Fibroblast of skin of abdomen (primary cell): ENCODE results near the gene PSMG4.
A peak's percentile ranks its signal among the peaks of the same experiment; 100 is the strongest.

Source experiments
- DNase-seq: peaks from one replicate; pipeline ENCODE4 v3.0.0-alpha.2; 2013

Gene PSMG4

GRCh38 chr6:3252369-3252768, 6.4 kb upstream of the PSMG4 start:
- no peak for DNase-seq

- no peak for DNase-seq
Measured at GRCh38 chr6:3252861-3253596, 5.7 kb upstream of the PSMG4 start.

- DNase-seq = no peak
Measured at GRCh38 chr6:3253597-3253961, 5.2 kb upstream of the PSMG4 start.

- DNase-seq = no peak
Measured at GRCh38 chr6:3258201-3258600, 546 bp upstream of the PSMG4 start.

DNA sequence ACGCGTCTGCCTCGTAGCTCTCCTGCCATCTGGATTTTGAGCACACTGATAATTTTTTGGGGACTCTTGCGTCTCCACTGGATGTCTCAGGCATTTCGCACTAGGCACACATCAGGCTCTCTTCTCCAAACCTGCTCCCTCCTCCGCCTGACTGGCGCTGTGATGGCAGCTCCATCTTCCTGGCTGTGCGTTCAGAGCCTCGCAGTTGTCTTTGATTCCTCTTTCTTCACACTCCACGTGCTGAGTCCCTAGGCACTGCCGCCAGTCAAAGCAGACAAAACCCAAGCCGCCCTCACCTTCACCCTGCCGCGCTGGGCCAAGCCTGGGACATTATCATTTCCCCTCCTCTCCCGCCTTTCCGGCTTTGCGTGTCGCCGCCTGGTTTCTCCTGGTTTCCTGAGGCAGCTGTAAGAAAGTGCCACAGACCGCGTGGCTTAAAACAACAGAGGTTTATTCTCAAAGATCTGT, 778 bp downstream of the PSMG4 start:
- peak; percentile 20 for DNase-seq

- no peak for DNase-seq
Measured at GRCh38 chr6:3260296-3260695, 1.5 kb downstream of the PSMG4 start.

DNA sequence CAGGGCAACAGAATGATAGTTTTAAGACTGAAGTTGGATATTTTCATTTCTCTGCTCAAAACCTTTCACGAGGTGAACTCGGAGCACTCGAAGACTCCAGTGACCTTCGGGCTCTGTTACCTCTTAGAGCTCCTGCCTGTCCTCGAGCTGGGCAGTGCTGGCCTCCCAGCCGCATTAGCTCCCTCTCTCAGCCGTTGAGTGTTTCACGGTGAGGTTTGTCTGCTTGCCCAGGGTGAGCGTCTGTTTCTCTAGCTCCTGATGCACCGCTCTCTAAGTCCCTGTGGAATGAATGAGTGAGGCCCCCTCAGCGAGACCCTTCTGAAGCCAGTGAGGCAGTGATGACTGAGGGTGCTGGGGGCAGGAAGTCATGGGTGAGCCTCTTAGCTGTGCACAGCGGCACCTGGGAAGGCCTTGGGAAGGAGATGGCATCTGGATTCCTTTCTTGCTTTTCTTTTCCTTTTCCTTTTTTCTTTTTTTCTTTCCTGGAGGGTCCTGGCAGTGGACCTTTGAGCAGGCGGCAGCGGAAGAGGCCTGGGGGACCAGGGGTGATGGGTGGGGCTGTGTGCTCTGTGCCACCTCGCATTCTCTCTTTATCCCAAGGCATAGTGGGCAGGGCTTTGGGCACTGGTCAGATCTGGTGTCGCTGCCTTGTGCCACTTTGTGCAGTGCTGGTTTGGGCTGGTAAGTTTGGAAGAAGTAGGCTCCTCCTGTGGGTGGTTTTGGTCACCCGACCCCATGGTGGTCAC, 2.2 kb downstream of the PSMG4 start:
- no peak for DNase-seq

GRCh38 chr6:3261518-3261820, 2.7 kb downstream of the PSMG4 start:
- DNase-seq = no peak

GRCh38 chr6:3261921-3262320, 3.2 kb downstream of the PSMG4 start:
- no peak for DNase-seq

DNA sequence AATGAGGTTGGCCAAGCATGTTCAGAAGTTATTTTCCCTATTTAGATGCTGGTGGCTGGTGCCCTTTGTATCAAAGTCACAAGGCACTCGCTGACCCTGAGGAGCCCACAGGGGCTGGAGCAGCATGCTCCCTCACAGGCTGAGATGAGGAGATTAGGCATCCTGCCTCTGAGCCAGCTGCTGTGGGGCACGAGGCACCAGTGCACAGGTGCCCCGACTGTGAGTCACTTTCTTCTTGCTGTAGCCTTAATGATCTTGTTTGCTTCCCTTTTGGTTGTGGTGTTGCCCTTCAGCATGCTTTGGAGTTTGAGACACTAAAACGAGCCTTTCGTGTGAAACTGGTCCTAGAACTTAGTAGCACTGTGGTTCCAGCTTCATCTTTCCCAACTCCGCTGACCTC, 4.3 kb downstream of the PSMG4 start:
- no peak for DNase-seq

DNA sequence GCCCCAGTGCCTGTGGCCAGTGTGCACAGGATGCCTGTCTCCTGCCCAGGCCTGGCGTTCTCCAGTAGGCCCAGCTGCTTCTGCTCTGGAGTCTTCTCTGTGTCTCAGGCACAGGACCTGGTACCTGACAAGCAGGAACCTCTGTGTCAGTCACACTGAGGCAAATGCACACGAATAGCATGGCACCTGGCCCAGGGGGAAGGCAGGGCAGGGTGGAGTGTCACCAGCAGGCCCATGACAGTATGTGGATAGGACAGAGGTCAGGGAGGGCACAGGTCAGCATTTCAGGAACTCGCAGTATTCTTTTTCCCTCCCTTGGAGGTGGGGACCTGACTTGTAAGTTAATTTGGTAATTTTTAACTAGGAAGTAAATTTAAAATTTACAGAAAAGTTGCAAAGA, 5.6 kb downstream of the PSMG4 start:
- no peak for DNase-seq

GRCh38 chr6:3265671-3266070, 6.9 kb downstream of the PSMG4 start:
- DNase-seq = no peak

DNA sequence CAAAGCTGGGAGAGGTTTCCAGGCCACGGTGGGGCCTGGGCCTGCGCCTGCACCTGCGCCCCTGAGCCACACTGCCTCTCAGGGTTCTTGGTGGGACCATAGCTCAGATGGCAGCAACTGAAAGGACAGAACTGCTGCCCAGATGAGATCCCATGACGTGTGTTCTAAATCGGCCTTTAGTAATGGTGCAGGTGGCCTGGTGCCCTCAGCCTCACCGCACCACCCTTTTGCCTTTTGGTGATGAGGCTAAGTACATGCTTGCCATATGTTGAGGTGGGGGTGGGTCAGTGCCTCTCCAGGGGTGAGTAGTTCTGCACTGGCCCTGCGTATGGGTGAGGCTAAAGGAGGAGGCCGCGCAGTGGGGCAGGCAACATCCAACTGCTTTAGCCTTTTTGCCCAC, 7.4 kb downstream of the PSMG4 start:
- no peak for DNase-seq

DNA sequence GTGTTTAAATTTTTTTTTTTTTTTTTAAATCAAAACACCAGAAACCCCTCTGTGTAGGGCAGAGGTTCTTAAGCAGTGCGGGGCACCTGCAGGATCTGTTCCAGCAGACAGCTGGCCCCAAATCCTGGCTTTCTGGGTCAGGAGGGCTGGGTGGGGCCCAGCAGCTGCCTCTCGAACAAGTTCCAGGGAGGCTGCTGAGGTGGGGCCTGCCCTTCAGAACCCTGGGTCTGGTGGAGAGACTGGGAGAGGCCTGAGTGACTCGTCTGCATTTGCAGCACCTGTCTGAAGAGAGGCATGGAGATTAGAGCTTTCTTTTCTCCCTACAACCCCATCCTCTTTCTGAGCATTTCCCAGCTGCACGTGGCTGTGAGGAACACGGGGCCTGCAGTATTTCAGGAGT, 8.4 kb downstream of the PSMG4 start:
- DNase-seq = no peak

DNA sequence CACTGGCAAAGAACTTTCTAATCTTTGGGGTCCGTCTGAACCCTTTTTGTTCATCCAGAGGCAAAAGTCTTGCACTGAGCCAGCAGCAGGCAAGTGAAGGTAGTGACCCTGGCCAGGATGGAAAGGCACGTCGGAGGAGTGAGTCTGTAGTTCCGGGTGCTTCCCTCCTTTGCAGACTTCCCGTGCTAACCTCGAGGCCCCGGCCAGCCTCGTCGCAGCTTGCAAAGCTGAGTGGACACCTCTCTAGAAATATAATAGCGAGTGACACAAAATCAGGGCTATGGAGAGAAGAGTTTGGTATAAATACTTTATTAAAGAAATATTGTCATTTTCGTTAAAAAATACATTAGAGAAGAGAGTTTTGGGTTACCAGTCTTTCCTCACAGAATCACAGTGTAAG, 9.9 kb downstream of the PSMG4 start:
- DNase-seq = no peak

- DNase-seq = no peak
Measured at GRCh38 chr6:3269281-3269975, 10.7 kb downstream of the PSMG4 start.

- DNase-seq = no peak
Measured at GRCh38 chr6:3270258-3270657, 11.5 kb downstream of the PSMG4 start.

- DNase-seq = no peak
Measured at GRCh38 chr6:3271756-3272155, 13.0 kb downstream of the PSMG4 start.

DNA sequence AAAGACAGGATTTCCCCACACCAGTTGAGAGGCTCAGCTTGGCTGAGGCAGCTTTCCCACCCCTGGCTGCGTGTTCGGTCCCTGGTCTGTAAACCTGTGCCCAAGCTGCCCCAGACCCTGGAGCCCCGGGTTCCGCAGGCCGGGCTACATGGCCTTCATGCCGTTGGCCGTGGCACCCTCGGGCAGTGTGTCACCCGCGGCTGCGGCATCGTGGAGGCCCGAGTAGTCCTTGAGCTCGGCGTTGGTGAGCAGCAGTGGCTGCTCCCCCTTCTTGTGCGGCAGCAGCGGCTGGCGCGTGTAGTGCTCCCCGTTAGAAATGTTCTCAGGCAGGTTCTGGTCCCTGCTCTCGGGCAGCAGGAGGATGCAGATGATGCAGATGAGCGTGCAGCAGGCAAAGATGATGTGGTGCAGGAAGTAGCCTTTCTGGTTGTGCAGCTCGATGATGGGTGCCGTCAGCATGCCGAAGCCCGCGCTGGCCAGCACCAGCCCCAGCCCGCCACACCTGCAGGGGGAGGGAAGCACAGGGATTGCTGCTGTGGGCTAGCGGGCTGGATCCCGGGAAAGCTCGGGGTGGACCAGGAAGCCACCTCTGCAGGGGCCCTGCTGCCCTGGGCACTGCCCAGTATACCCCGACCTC, 14.3 kb downstream of the PSMG4 start:
- no peak for DNase-seq

DNA sequence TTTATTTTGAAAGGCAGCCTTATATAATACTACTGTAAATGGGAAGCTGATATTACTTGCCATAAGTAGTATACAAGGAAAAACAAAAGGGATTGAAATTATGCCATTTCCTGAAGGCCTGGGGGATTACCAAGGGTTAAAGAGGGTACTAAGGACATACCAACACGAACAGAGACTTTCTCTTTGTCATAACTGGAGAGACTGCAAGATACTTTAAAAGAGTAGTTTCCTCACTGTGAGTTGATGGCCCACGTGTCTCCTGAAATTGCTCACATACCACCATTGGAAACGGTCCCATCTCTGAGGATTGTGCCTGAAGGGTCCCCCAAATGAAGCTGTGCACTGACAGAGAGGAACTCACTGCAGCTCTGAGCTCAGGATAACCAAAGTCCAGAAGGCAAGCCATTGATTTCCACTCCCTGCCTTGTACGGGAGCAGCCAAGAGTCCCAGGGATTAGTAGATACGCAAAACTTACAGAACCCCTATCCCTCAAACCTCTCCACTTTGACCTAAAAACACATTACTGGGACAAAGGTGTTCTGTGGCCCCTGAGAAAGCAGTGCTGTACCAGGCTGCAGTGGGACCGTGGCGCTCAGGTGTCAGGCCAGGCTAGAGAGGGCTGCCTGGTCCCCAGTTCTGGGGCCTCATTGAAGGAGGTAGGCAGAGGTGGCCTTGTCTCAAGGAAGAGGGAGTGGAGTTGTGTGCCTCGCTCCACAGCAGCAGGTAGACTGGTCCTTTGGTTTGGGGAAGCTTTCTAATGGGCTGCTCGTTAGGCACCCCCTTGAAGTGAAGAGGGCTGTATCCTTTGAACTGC, 15.2 kb downstream of the PSMG4 start:
- no peak for DNase-seq

DNA sequence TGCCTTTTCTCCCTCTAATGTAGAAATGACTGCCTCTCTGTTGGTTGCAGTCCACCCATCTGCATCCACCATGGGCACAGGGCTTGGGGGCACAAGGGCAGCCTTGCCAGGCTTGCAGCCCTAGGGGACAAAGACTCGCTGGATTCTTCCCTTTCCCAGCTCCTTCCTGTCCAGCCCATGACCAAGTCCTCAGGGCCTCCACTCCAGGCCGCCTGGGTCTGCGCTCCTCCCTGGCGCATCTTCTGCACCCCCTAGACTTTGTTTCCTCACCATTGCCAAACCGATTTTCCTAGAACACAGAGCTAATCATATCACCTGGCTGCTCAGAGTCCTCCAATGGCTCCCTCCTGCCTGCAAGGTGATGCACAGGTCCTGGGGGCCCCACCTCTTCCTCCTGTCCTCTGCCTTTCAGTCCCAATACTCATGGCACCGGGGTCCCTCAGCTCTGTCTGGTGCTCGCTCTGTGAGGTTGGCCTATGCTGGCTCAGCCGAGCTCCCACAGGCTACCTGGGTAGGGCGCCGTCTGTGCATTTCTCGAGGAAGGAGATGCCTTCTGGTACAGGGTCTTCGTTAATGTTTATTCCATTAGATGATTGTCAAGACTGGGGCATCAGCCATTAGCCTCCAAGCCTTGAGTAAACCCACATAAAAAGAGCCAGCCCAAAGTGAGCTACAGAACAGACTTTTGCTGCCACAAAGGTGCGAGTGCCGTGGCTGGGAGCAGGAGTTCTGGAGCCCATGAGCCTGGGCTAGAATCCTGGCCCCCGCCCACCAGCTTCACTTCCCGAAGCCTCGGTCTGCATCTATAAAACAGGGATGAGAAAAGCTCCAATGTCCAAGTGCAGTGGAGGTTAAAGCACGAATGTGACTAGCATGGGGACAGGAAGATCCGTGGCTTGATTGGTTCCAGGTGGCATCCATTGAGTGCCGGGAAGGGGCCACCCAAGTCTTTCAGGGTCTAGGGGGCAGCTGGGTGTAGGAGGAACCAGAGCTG, 17.7 kb downstream of the PSMG4 start:
- DNase-seq = no peak
